GM20431 (cell line): ENCODE measurements around the gene WDR37.
"Not testable (repeated sequence)": the region's sequence is repeated elsewhere in the genome, so short reads cannot be mapped to it uniquely, and the experiment has no call there.

Source experiments
- in situ Hi-C: fragments of 300-500 bp; cut with MseI, MboI; formaldehyde crosslinking; loops from one replicate; pipeline ENCODE4 v1.15.0; 2020; ENCODE audit warnings: low sequenced_read_pairs; ENCODE audit not compliant: unreplicated experiment

WDR37 gene

GRCh38 chr10:1056326-1057105, at the start of gene WDR37:
Gene WDR37 (plus strand): TSS chr10:1056385. CDS start chr10:1072156, 15,771 bp downstream.
- in situ Hi-C loops = no loop called here

GRCh38 chr10:1006573-1006972, 49.6 kb upstream of the WDR37 start:
- in situ Hi-C loops = no loop called here

GRCh38 chr10:1007583-1007982, 48.6 kb upstream of the WDR37 start:
- in situ Hi-C loops = no loop called here

- in situ Hi-C loops = no loop called here
Measured at GRCh38 chr10:1009071-1009494, 47.1 kb upstream of the WDR37 start.

- in situ Hi-C loops = not testable (repeated sequence)
Measured at GRCh38 chr10:1009947-1010346, 46.2 kb upstream of the WDR37 start.

- in situ Hi-C loops = no loop called here
Measured at GRCh38 chr10:1010703-1011102, 45.5 kb upstream of the WDR37 start.

GRCh38 chr10:1011696-1012095, 44.5 kb upstream of the WDR37 start:
- in situ Hi-C loops = no loop called here

GRCh38 chr10:1015688-1016087, 40.5 kb upstream of the WDR37 start:
- in situ Hi-C loops = no loop called here

GRCh38 chr10:1019362-1019761, 36.8 kb upstream of the WDR37 start:
- in situ Hi-C loops = no loop called here

GRCh38 chr10:1020460-1020859, 35.7 kb upstream of the WDR37 start:
- in situ Hi-C loops = no loop called here

- in situ Hi-C loops = no loop called here
Measured at GRCh38 chr10:1020958-1021357, 35.2 kb upstream of the WDR37 start.

- in situ Hi-C loops = no loop called here
Measured at GRCh38 chr10:1022413-1022812, 33.8 kb upstream of the WDR37 start.

- in situ Hi-C loops = no loop called here
Measured at GRCh38 chr10:1024103-1024502, 32.1 kb upstream of the WDR37 start.

GRCh38 chr10:1025683-1026082, 30.5 kb upstream of the WDR37 start, which contains the start of gene IDI2:
Gene IDI2 (minus strand): TSS chr10:1025859. CDS start chr10:1024723, 1,136 bp downstream.
- in situ Hi-C loops = no loop called here

GRCh38 chr10:1026578-1026977, 29.6 kb upstream of the WDR37 start:
- in situ Hi-C loops = no loop called here

- in situ Hi-C loops = no loop called here
Measured at GRCh38 chr10:1029838-1030237, 26.3 kb upstream of the WDR37 start.

- in situ Hi-C loops = no loop called here
Measured at GRCh38 chr10:1033601-1034000, 22.6 kb upstream of the WDR37 start.

- in situ Hi-C loops = no loop called here
Measured at GRCh38 chr10:1034758-1035157, 21.4 kb upstream of the WDR37 start.

GRCh38 chr10:1035201-1035600, 21.0 kb upstream of the WDR37 start:
- in situ Hi-C loops = no loop called here

GRCh38 chr10:1036341-1036791, 19.8 kb upstream of the WDR37 start:
- in situ Hi-C loops = no loop called here

- in situ Hi-C loops = no loop called here
Measured at GRCh38 chr10:1037098-1037497, 19.1 kb upstream of the WDR37 start.

GRCh38 chr10:1038769-1039168, 17.4 kb upstream of the WDR37 start:
- in situ Hi-C loops = not testable (repeated sequence)
